ENCODE results near the gene SRP9.
A peak's percentile ranks its signal among the peaks of the same experiment; 100 is the strongest.
"Not testable (repeated sequence)": the region's sequence is repeated elsewhere in the genome, so short reads cannot be mapped to it uniquely, and the experiment has no call there.

SRP9 gene

GRCh38 chr1:225755671-225756319 is 21.8 kb upstream of the SRP9 start:
- DNase-seq (ENCODE audit: low read depth in 2 of 3, low spot score in 1 of 3): no peak

GRCh38 chr1:225757927-225758656 is 19.5 kb upstream of the SRP9 start:
- DNase-seq (ENCODE audit: low read depth in 2 of 3, low spot score in 1 of 3): no peak

- DNase-seq (ENCODE audit: low read depth in 2 of 3, low spot score in 1 of 3): not testable (repeated sequence)
Measured at GRCh38 chr1:225759972-225760371, 17.7 kb upstream of the SRP9 start.

- DNase-seq (ENCODE audit: low read depth in 2 of 3, low spot score in 1 of 3): no peak
Measured at GRCh38 chr1:225760531-225760930, 17.1 kb upstream of the SRP9 start.

- DNase-seq (ENCODE audit: low read depth in 2 of 3, low spot score in 1 of 3): not testable (repeated sequence)
Measured at GRCh38 chr1:225761395-225761794, 16.2 kb upstream of the SRP9 start.

GRCh38 chr1:225762002-225762441 is 15.6 kb upstream of the SRP9 start:
- no peak for DNase-seq (ENCODE audit: low read depth in 2 of 3, low spot score in 1 of 3)

- no peak for DNase-seq (ENCODE audit: low read depth in 2 of 3, low spot score in 1 of 3)
Measured at GRCh38 chr1:225762444-225762843, 15.2 kb upstream of the SRP9 start.

- DNase-seq (ENCODE audit: low read depth in 2 of 3, low spot score in 1 of 3): no peak
Measured at GRCh38 chr1:225763716-225764548, 13.7 kb upstream of the SRP9 start.

GRCh38 chr1:225765982-225766674 is 11.5 kb upstream of the SRP9 start:
- DNase-seq (ENCODE audit: low read depth in 2 of 3, low spot score in 1 of 3): no peak

- DNase-seq (ENCODE audit: low read depth in 2 of 3, low spot score in 1 of 3): no peak
Measured at GRCh38 chr1:225766967-225767633, 10.5 kb upstream of the SRP9 start.

GRCh38 chr1:225767634-225768540 is 9.7 kb upstream of the SRP9 start:
- no peak for DNase-seq (ENCODE audit: low read depth in 2 of 3, low spot score in 1 of 3)

GRCh38 chr1:225768662-225769426 is 8.8 kb upstream of the SRP9 start:
- no peak for DNase-seq (ENCODE audit: low read depth in 2 of 3, low spot score in 1 of 3)

GRCh38 chr1:225769687-225770086 is 7.9 kb upstream of the SRP9 start:
- DNase-seq (ENCODE audit: low read depth in 2 of 3, low spot score in 1 of 3): no peak

- no peak for DNase-seq (ENCODE audit: low read depth in 2 of 3, low spot score in 1 of 3)
Measured at GRCh38 chr1:225770561-225771248, 6.9 kb upstream of the SRP9 start.

- DNase-seq (ENCODE audit: low read depth in 2 of 3, low spot score in 1 of 3): no peak
Measured at GRCh38 chr1:225771661-225772322, 5.8 kb upstream of the SRP9 start.

- DNase-seq (ENCODE audit: low read depth in 2 of 3, low spot score in 1 of 3): peak in 2 of 3 donors; percentile 19 to 21
Measured at GRCh38 chr1:225772323-225772768, 5.3 kb upstream of the SRP9 start.

- DNase-seq (ENCODE audit: low read depth in 2 of 3, low spot score in 1 of 3): no peak
Measured at GRCh38 chr1:225772848-225773247, 4.8 kb upstream of the SRP9 start.
